CD4-positive, alpha-beta T cell treated with Interferon gamma for 1 hour (primary cell): ENCODE results near the gene DOK3.
A peak's percentile ranks its signal among the peaks of the same experiment; 100 is the strongest.
"Not testable (repeated sequence)": the region's sequence is repeated elsewhere in the genome, so short reads cannot be mapped to it uniquely, and the experiment has no call there.

Source experiments
- DNase-seq: peaks from one replicate; pipeline ENCODE4 v3.0.0-alpha.2; 2020

Gene DOK3

DNA sequence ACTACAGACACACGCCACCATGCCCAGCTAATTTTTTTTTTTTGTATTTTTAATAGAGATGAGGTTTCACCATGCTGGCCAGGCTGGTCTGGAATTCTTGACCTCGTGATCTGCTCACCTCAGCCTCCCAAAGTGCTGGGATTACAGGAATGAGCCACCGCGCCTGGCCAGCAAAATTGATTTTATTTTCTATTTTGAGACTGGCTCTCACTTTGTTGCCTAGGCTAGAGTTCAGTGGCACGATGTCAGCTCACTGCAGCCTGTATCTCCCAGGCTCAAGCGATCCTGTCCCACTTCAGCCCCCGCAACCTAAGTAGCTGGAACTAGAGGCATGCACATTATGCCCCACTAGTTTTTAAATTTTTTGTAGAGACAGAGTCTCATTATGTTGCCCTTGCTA is 24.8 kb upstream of the DOK3 start:
- DNase-seq = not testable (repeated sequence)

GRCh38 chr5:177531209-177531940 is 21.7 kb upstream of the DOK3 start:
- DNase-seq = no peak

DNA sequence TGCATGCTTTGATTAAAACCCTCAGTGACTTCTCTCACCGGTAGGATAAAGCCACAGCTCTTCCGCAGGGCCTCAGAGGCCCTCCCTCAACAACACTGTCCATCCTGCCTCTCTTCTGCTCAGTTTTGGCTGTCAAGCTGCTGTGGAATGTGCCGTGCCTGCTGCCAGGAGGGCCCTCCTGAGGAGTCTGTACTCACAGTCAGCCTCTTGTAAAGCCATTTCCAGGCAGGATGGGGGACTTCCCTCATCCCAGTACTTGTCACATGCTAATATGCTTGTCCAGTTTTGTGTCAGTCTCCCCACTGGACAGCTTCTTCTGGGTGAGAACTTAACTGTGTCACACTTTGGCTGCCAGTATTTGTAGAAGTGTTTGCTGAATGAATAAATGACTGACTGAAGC is 21.0 kb upstream of the DOK3 start:
- DNase-seq = no peak

DNA sequence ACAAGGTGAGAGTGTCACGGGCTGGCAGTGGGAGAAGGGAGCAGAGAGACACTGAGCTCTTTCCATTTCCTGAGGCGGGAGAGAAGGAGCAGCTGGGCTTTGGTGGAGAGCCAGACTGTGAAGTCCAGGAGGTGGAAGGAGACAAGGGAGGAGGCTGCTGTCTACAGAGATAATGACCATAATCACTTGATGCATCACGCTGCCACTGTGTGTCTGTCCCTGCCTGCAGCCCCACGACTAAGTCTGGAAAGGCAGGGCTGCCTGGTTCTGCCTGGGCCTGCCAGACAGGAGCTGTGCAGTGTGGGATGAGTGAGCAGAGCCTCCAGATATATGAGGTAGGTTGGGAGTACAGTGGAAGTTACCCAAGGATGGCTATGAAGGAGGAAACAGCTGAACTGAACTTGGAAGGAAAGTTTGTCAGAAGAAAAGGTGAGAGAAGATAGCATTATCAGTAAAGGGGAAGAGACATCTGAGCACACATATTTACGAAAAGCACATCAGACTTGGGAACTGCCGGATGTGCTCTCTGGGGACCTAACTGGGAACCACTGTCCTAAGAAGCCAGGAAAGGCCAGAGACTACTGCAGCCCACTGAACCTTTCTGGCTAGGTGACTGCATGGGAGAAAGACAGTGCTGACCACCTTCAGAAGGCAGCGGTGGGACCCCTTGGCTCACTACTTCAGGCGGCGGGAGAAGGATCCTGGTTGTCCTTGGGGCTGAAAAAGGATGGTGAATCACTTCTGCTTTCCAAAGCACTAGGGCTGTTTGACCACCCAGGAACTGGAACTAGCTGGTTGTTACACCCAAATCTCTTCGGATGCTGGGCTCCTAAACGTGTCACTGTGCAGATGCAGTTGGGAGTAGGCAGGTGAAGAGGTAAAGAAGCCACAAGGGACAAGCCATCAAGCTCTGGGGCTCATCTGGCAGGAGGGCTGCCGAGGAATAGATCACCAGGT is 19.9 kb upstream of the DOK3 start:
- no peak for DNase-seq

- no peak for DNase-seq
Observed at GRCh38 chr5:177528631-177529030, 19.0 kb upstream of the DOK3 start.

DNA sequence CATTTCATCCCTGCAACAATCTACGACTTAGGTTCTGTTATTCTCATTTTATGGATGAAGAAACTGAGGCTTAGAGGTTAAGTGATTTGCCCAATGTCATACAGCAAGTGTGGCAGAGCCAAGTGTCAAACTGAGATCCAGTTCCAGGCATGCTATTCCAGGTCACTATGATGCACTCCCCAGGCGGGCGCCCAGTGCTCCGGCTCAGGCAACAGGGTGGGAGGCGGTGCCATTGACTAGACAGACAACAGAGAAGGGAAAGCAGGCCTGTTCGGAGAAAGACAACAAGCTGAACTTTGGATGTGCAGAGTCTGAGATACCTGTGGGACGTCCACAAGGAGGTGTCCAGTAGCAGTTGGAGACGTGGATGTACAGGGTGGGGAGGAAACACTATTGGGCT is 18.0 kb upstream of the DOK3 start:
- no peak for DNase-seq

DNA sequence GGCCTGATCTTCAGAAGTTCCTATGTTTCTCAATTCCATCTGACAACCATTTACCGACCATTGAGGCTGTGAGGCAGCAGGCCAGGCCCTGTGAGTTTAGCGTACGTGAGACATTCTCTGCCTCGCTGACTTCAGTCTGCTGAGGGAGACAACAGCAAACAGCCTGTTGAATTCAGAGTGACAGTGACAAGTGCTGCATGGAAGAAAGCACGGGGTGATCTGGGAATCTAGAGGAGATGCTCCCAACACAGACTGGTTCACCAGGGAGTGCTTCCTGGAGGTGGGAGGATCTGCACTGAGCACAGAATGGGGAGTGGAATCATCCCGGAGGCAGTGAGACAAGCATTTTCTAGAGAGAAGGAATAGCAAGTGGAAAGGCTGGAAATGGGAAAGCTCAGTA is 17.2 kb upstream of the DOK3 start:
- DNase-seq = no peak

- no peak for DNase-seq
Observed at GRCh38 chr5:177526191-177526590, 16.6 kb upstream of the DOK3 start.

DNA sequence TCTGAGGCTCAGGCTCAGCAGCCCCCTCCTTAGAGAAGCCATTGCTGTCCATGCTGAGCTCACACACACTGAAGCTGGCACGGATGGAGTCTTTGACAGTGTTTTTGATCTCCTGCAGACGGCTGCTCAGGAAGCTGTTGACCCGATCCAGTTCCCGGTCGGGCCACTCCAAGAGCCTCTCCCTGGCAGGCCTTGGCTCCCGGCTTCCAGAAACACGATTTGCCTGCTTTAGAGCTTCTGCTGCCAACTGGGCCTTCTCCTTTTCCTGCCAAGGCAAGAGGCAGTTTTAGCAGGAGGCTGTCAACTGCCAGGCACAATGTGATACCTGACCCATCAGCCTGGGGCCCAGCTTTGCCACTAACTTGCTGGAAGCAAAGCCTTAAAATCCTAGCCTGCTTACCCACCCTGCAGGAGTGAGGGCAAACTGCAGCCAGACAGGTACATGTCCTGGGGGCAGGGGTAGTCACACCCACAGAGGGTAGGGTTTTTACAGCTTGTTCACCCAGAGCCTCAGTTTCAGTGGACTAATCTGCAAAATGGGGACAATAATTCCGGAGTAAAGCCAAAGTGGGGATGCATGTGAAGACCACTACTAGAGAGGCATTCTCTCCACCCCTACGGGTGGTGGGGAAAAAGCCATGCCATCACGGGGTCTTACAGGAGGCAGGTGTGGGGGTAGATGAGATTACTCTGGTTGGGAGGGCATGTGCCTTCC is 15.5 kb upstream of the DOK3 start:
- DNase-seq = no peak

GRCh38 chr5:177524539-177524900 is 14.9 kb upstream of the DOK3 start:
- DNase-seq = no peak

DNA sequence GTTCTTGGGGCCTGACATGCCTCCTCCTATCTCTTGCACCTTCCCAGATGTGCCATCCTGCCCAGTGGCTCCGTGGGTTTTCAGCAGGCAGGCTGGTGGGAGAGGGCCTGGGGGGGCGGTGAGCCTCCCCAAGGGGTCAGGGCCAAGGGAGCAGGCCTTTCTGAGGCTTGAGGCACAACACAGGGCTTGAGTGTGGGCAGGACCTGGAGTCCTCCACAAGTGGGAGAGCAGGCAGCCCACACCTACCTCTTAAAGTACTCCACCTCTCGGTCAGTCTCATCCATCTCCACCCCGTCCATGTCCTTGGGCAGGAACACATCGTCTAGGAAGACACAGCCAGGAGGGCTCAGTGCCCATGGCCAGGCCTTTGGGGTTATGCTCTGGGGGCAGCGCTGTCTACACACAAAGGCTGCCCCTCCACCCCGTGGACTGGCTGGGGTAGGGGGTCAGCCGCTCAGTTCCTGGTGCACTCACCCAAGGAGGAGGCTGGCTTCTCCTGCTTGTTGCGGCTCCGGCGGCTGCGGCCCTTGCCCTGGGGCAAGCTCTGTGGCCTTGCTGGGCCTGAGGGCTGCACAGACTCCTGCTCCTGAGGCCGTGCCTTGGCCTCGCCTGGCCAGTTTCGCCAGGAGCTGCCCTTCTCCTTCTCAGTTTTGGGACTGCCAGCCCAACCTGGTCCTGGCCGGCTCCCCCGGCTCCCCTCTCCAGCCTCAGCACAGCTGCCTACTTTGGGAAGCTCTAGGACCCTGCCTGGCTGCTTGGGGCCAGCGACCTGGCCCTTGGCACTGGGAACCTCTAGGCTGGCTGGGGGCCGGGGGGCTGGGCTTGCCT is 14.3 kb upstream of the DOK3 start:
- DNase-seq = no peak

DNA sequence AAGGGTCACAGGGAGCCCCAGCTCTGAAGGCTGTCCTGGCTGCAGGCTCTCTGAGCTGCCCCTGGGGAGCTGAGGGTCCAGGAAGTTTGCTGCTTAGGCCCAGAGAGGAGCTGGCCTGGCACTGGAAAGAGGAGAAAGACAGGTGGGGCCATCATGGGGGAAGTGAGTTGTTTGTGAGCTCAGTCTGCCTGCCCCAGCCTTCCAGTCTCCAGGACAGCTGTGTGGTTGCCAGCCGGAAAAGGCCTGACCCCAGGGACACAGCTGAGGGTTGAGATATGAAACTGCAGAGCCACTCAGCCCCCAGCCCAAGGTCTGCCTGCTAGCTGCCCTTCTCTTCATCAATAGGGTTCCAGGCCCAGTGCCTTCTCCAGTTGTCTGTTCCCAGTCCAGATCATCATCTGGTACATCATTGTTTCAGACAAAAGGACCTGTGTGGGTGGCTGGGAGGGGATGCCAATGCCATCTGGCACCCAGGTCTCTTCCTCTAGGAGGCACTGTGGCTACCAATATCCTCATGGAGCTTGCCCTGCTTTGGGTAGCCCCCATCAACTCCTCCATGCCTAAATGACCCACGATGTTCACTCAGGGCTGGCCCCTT is 11.4 kb upstream of the DOK3 start:
- no peak for DNase-seq

GRCh38 chr5:177520271-177520670 is 10.6 kb upstream of the DOK3 start:
- DNase-seq = no peak

DNA sequence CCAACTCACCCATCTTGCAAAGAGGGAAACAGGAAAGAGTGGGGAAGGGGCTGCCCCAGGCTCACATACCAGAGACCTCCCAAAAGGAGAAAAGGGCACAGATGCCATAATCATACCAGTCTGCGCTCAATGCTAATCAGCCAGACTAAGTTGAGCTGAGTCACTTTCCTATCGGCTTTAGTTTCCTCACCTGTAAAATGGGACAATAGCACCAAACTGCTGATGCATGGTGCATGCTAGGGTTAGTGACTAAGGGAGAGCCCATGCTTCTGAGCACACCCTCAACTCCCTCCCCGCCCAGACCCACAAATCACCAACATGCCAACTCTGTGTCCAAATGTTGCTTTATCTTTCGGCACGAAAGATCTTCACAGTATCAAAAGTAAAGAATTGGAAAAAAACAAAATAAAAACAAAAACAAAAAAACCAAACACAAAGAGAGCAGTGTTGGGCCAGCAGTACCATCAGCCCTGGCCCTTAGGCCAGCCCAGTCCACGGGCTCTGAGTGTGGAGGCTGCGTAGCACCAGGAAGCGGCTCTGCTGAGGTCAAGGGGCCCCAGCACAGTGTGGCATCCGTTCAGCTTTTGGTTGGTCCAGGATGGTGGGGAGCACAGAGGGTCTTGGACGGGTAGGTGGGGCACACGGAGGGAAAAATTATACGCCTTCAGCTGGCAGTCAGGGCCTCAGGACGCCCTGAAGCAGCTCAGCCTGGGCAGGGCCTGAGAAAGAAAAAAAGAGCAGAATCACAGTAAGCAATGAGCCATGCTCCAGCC is 10.0 kb upstream of the DOK3 start:
- no peak for DNase-seq

- DNase-seq = peak; percentile 95
Observed at GRCh38 chr5:177516601-177517568, 7.3 kb upstream of the DOK3 start, which contains the start of gene DDX41. TSS of gene DDX41 (minus strand) at chr5:177516961. CDS start at chr5:177516945, 16 bp downstream.

DNA sequence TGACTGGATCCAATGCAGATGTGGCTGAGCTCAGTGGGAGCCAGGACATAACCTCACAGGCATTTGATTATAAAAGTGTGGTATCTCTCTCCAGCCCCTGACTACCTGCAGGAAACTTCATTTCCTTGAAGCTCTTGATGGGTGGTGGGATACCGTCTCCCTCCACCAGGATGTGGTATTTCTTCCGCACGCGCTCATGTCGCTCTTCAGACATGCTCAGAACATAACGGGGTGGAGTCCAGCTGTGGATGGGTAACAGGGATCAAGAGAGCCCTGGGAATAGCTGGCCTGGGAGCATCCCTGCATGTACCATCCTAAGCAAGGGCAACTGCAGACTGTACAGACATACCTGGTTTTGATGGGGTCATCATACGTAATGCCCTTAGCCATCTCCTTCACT is 6.0 kb upstream of the DOK3 start:
- no peak for DNase-seq

DNA sequence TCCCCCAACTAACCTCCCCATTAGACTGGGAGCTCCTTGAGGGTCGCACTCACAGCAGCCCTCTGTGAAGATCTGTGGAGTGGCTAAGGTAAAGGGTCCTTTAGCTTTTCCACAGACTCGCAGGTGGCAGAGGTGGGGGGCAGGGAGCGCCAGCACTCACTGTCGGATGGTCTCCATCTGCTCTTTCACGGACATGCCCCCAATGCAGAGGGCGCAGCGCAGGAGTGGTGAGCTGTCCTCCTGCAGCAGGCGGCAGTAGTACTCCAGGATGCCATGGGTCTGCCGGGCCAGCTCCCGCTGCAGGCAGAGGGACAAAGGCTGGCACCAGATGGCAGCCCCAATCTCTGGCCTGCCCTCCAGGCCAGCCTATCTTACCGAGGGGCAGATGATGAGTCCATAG is 4.9 kb upstream of the DOK3 start:
- DNase-seq = no peak

GRCh38 chr5:177513500-177513899 is 3.9 kb upstream of the DOK3 start:
- DNase-seq = no peak

DNA sequence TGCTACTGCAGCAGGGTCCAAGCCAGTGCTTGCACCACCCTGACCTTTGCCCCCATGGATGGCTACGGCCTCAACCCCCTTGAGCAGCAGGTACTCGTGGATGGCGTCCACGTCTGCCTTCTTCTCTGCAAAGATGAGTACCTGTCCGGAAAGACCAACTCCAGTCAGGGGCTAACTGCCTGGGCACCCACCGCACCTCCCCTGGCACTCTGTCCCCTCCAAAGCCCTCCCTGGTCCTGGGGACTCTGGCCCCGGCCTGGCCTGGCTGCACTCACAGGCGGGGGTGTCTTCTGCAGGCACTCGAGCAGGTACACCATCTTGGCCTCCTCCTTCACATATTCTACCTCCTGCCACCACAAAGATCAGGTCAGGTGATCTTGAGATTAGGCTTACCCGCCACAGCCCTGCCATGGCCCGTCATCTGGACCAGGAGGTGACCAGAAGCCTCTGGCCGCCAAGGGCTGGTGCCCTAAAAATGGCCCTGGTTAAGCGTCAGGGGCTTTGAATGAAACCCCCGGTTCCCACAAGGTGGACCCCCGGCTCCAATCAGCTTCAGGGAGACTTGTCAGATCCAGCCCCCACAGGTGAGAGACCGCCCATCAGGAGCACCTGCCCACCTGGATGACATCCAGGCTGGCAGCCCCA is 3.2 kb upstream of the DOK3 start:
- no peak for DNase-seq
